ENCODE results near the gene SHISA9.

- TF ChIP-seq CTCF (conservative IDR thresholded peaks at IDR 0.05; ENCODE audit: low read length), result no peak
- TF ChIP-seq EZH2phosphoT487 (IDR thresholded peaks at IDR 0.05; ENCODE audit: borderline replicate concordance), result no peak
Observed at GRCh38 chr16:13118091-13118490, 216.7 kb downstream of the SHISA9 start.

Data from Loucy (cell line).